WTC11 (cell line): ENCODE measurements around the gene KDM4B. TPM values are rescaled to one million over a fixed set of nuclear protein-coding genes. Genes with fewer than 3 reads are reported as not detected.

ENCODE experiments used
- ATAC-seq: fragments of 200-7000 bp; cut with Tn5 transposase; 2 replicates; pipeline ENCODE4 v1.10.0; 2021; ENCODE audit warnings: mild to moderate bottlenecking, moderate library complexity
- CTCF ChIA-PET: fragments of 300-600 bp; sonication (Branson Sonifier 250); formaldehyde crosslinking; loops from one replicate; lab custom pipeline; 2021; ENCODE audit warnings: antibody characterized with exemption; lab: Charles Lee
- POLR2A ChIA-PET: fragments of 350-600 bp; sonication (Branson Sonifier 250); formaldehyde crosslinking; loops from one replicate; lab custom pipeline; 2021; ENCODE audit warnings: antibody characterized with exemption; lab: Charles Lee
- DNase-seq: peaks from one replicate; pipeline ENCODE4 v3.0.0; 2021; ENCODE audit warnings: low spot score
- H3K27ac Mint-ChIP-seq: 2 replicates; pipeline ENCODE4 v1.8.0; 2021; ENCODE audit warnings: mixed read lengths
- H3K27me3 Mint-ChIP-seq: 2 replicates; pipeline ENCODE4 v1.8.0; 2021; ENCODE audit warnings: low read depth, mild to moderate bottlenecking, moderate library complexity, mixed read lengths
- H3K36me3 Mint-ChIP-seq: 2 replicates; pipeline ENCODE4 v1.8.0; 2021; ENCODE audit warnings: mixed read lengths
- H3K4me1 Mint-ChIP-seq: 2 replicates; pipeline ENCODE4 v1.8.0; 2022; ENCODE audit warnings: mixed read lengths
- H3K4me3 Mint-ChIP-seq: 2 replicates; pipeline ENCODE4 v1.8.0; 2021; ENCODE audit warnings: mild to moderate bottlenecking, moderate library complexity, mixed read lengths
- H3K9me3 Mint-ChIP-seq: 2 replicates; pipeline ENCODE4 v1.8.0; 2021; ENCODE audit warnings: mixed read lengths
- AFF4 ChIP-seq: sonication (generic); formaldehyde crosslinking; IDR thresholded peaks from 2 replicates; pipeline ENCODE4 v1.8.1; 2023; ENCODE audit warnings: mild to moderate bottlenecking, missing genetic modification reagents, borderline replicate concordance
- ARID4B ChIP-seq: sonication (generic); formaldehyde crosslinking; IDR thresholded peaks from 2 replicates; pipeline ENCODE4 v1.8.0; 2023; ENCODE audit warnings: missing genetic modification reagents, mild to moderate bottlenecking, borderline replicate concordance
- ATF6 ChIP-seq: sonication (generic); formaldehyde crosslinking; IDR thresholded peaks from 2 replicates; pipeline ENCODE4 v1.8.1; 2023; ENCODE audit warnings: mild to moderate bottlenecking, missing genetic modification reagents
- CTCF ChIP-seq: fragments of 200-600 bp; IDR thresholded peaks from 2 replicates; pipeline ENCODE4 v1.8.0; 2022; ENCODE audit warnings: antibody characterized with exemption
- ESRRA ChIP-seq: sonication (generic); formaldehyde crosslinking; IDR thresholded peaks from 2 replicates; pipeline ENCODE4 v1.8.1; 2022; ENCODE audit warnings: mild to moderate bottlenecking, missing genetic modification reagents, borderline replicate concordance
- FOXK1 ChIP-seq: sonication (generic); formaldehyde crosslinking; IDR thresholded peaks from 2 replicates; pipeline ENCODE4 v1.8.0; 2022; ENCODE audit warnings: mild to moderate bottlenecking, moderate library complexity, missing genetic modification reagents
- IRF1 ChIP-seq: sonication (generic); formaldehyde crosslinking; IDR thresholded peaks from 2 replicates; pipeline ENCODE4 v1.8.0; 2023; ENCODE audit warnings: missing genetic modification reagents
- MXD4 ChIP-seq: fragments of 250-450 bp; sonication (Bioruptor Pico); IDR thresholded peaks from 2 replicates; pipeline ENCODE4 v1.8.0; 2021; ENCODE audit warnings: mild to moderate bottlenecking, moderate library complexity, borderline replicate concordance
- SMAD4 ChIP-seq: sonication (generic); formaldehyde crosslinking; IDR thresholded peaks from 2 replicates; pipeline ENCODE4 v1.8.0; 2022; ENCODE audit warnings: mild to moderate bottlenecking, missing genetic modification reagents
- ZBTB43 ChIP-seq: sonication (generic); formaldehyde crosslinking; IDR thresholded peaks from 2 replicates; pipeline ENCODE4 v1.8.1; 2023; ENCODE audit warnings: mild to moderate bottlenecking, missing genetic modification reagents
- ZNF138 ChIP-seq: sonication (generic); formaldehyde crosslinking; conservative IDR thresholded peaks from 2 replicates; pipeline ENCODE4 v1.8.1; 2022; ENCODE audit warnings: mild to moderate bottlenecking, moderate library complexity, missing genetic modification reagents
- ZNF671 ChIP-seq: fragments of 250-450 bp; sonication (Bioruptor Pico); IDR thresholded peaks from 2 replicates; pipeline ENCODE4 v1.8.0; 2021; ENCODE audit warnings: mild to moderate bottlenecking
- total RNA-seq: library from RNA; stranded (reverse); gene quantifications from 3 replicates; pipeline ENCODE4 v1.2.3, GENCODE V29; 2021
- TF ChIP-seq, protein P1 (sequence below): sonication (generic); formaldehyde crosslinking; IDR thresholded peaks from 2 replicates; pipeline ENCODE4 v1.8.0; 2022; ENCODE audit warnings: mild to moderate bottlenecking, missing genetic modification reagents
- TF ChIP-seq, protein P2 (sequence below): fragments of 250-450 bp; sonication (Bioruptor Pico); IDR thresholded peaks from 2 replicates; pipeline ENCODE4 v1.9.0; 2021; ENCODE audit warnings: mild to moderate bottlenecking

KDM4B gene
- total RNA-seq, 1 experiment from 2014 or later, result 43.2 TPM

DNA sequence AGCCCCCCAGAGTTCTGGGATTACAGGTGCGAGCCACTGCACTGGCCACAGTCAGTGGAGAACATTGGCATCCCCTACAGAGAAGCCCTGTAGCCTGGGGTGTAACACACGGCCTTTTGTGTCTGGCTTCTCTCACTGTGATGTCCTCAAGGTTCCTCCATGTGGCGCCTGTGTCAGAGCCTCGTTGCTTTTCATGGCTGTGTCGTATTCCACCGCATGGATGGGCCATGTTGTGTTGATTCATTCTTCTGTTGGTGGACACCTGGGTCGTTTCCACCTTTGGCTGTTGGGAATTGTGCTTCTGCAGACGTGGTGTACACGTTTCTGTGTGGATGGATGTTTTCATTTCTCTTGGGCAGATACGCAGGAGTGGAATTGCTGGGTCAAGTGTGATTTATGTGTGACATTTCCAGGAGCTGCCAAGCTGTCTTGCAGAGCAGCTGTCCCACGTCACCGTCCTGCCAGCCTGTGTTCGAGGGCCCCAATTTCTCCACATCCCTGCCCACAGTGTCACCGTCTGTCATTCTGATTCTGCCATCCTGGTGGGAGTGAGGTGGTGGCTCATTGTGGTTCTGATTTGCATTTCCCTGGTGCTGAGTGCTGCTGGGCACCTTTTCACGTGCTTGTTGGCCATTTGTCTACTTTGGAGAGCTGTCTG lies 59.4 kb downstream of the KDM4B start:
- peak overlapping the region; percentile 53; the same call in 1 of the 2 replicates for H3K27ac Mint-ChIP-seq
- no peaks in the 10 kb centered on the region for H3K27me3 Mint-ChIP-seq
- TF ChIP-seq ESRRA, result no peak
- no peak for TF ChIP-seq AFF4 (CRISPR knock-in tag)
- TF ChIP-seq, protein P1, sequence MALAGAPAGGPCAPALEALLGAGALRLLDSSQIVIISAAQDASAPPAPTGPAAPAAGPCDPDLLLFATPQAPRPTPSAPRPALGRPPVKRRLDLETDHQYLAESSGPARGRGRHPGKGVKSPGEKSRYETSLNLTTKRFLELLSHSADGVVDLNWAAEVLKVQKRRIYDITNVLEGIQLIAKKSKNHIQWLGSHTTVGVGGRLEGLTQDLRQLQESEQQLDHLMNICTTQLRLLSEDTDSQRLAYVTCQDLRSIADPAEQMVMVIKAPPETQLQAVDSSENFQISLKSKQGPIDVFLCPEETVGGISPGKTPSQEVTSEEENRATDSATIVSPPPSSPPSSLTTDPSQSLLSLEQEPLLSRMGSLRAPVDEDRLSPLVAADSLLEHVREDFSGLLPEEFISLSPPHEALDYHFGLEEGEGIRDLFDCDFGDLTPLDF, result no peak
- TF ChIP-seq FOXK1 (CRISPR knock-in tag), result no peak
- no peak for TF ChIP-seq ZBTB43 (CRISPR knock-in tag)
- TF ChIP-seq CTCF, result no peak
- TF ChIP-seq, protein P2, sequence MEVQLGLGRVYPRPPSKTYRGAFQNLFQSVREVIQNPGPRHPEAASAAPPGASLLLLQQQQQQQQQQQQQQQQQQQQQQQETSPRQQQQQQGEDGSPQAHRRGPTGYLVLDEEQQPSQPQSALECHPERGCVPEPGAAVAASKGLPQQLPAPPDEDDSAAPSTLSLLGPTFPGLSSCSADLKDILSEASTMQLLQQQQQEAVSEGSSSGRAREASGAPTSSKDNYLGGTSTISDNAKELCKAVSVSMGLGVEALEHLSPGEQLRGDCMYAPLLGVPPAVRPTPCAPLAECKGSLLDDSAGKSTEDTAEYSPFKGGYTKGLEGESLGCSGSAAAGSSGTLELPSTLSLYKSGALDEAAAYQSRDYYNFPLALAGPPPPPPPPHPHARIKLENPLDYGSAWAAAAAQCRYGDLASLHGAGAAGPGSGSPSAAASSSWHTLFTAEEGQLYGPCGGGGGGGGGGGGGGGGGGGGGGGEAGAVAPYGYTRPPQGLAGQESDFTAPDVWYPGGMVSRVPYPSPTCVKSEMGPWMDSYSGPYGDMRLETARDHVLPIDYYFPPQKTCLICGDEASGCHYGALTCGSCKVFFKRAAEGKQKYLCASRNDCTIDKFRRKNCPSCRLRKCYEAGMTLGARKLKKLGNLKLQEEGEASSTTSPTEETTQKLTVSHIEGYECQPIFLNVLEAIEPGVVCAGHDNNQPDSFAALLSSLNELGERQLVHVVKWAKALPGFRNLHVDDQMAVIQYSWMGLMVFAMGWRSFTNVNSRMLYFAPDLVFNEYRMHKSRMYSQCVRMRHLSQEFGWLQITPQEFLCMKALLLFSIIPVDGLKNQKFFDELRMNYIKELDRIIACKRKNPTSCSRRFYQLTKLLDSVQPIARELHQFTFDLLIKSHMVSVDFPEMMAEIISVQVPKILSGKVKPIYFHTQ (CRISPR knock-in tag), result no peak
- no peak for TF ChIP-seq IRF1 (CRISPR knock-in tag)
- TF ChIP-seq ATF6, result no peak
- TF ChIP-seq ZNF138 (CRISPR knock-in tag), result no peak
- no peak for TF ChIP-seq ARID4B
- no peak for TF ChIP-seq MXD4
- TF ChIP-seq SMAD4 (CRISPR knock-in tag), result no peak
- no peak for TF ChIP-seq ZNF671
- ATAC-seq, result no peak
- peaks cover 2% of the 10 kb centered on the region; the same call in 1 of the 2 replicates for H3K4me1 Mint-ChIP-seq
- H3K4me3 Mint-ChIP-seq, result no peak overlapping the region
- CTCF ChIA-PET, result interaction anchor here (0.8 to 4.5 kb wide), 7 partner anchors 11 to 178 kb away, joined by 3 to 49 read pairs (median 6); no protein-coding TSS in a partner anchor
- POLR2A ChIA-PET, result no interaction called here
- no peak for DNase-seq
- 0 out of 2 replicates have a peak, but pooled peaks cover 2% of the 10 kb centered on the region for H3K36me3 Mint-ChIP-seq
- no peaks in the 10 kb centered on the region for H3K9me3 Mint-ChIP-seq
